A549 (cell line): ENCODE results near the gene RTN4.

Experiments
- BHLHE40 ChIP-seq: IDR thresholded peaks from 2 replicates; pipeline ENCODE4 v1.6.1; 2012; ENCODE audit warnings: low read depth, low read length, inconsistent platforms
- CHD2 ChIP-seq: fragments of 150-350 bp; IDR thresholded peaks from 2 replicates; pipeline ENCODE4 v1.6.1; 2014; ENCODE audit warnings: low read length; ENCODE audit not compliant: partially characterized antibody
- CTCF ChIP-seq: fragments of >200 bp; sonication (Bioruptor Twin); formaldehyde crosslinking; IDR thresholded peaks from 3 replicates; pipeline ENCODE4 v1.5.1; 2016
- MYC ChIP-seq: IDR thresholded peaks from 2 replicates; pipeline ENCODE4 v1.6.1; 2012; ENCODE audit warnings: mild to moderate bottlenecking, inconsistent platforms, low read length, improper control_type of control experiment, borderline replicate concordance
- NPAS2 ChIP-seq: fragments of 250-450 bp; sonication (Bioruptor Pico); IDR thresholded peaks from 2 replicates; pipeline ENCODE4 v1.8.0; 2022; ENCODE audit warnings: mild to moderate bottlenecking, moderate library complexity, borderline replicate concordance
- RAD21 ChIP-seq, 2 experiments: fragments of >200 bp in 1 of 2; sonication (Bioruptor Twin) in 1 of 2; formaldehyde crosslinking in 1 of 2; IDR thresholded peaks in 1 of 2; conservative IDR thresholded peaks in 1 of 2; 2 replicates in 1 of 2; 3 replicates in 1 of 2; pipeline ENCODE4 v1.6.1; 2012 to 2018; ENCODE audit warnings: inconsistent platforms in 1 of 2
- RFX5 ChIP-seq: fragments of 450-650 bp; IDR thresholded peaks from 2 replicates; pipeline ENCODE4 v1.7.1; 2014; ENCODE audit warnings: antibody characterized with exemption, mild to moderate bottlenecking, moderate library complexity
- SMC3 ChIP-seq: fragments of >200 bp; sonication (Bioruptor Twin); formaldehyde crosslinking; IDR thresholded peaks from 3 replicates; pipeline ENCODE4 v1.6.1; 2018; ENCODE audit warnings: inconsistent platforms

- TF ChIP-seq CTCF (no peak), NPAS2 (no peak), RFX5 (no peak), MYC (no peak), CHD2 (no peak), RAD21 (conservative IDR thresholded peaks at IDR 0.05 in 1 of 2, IDR thresholded peaks at IDR 0.05 in 1 of 2) (no peak), SMC3 (no peak), BHLHE40 (no peak)
Measured at GRCh38 chr2:54984476-54984875, 65.8 kb downstream of the RTN4 start.
